Measurements from ENCODE around the gene NEUROD6.

NEUROD6 gene

GRCh38 chr7:31323101-31323500 lies 17.4 kb downstream of the NEUROD6 start:
- no peak for DNase-seq (ENCODE audit: low spot score)
- Histone ChIP-seq H3K79me1 (ENCODE audit: low read depth, low read length) (no peaks in the 10 kb centered on the region), H3K9me3 (replicated peaks in 1 of 2; ENCODE audit: control insufficient read depth in 2 of 2, insufficient read depth in 1 of 2, low read depth in 1 of 2, low read length in 2 of 2) (no peaks in the 10 kb centered on the region), H4K91ac (ENCODE audit: low read depth, low read length, poor library complexity) (no peak overlapping the region), H2BK12ac (ENCODE audit: low read length) (no peak overlapping the region), H3K4ac (ENCODE audit: low read length) (no peak overlapping the region), H2BK15ac (ENCODE audit: low read length) (no peak overlapping the region), H3K27ac (replicated peaks; ENCODE audit: low read length) (no peak overlapping the region), H3K18ac (ENCODE audit: low read length) (no peak overlapping the region), H3K4me1 (ENCODE audit: control insufficient read depth in 2 of 2, insufficient read depth in 1 of 2, low read depth in 1 of 2, low read length in 2 of 2) (peaks cover 0 to 6% of the 10 kb centered on the region in 2 donors), H2AK5ac (ENCODE audit: low read depth, low read length) (no peak overlapping the region), H3K4me2 (ENCODE audit: insufficient read depth, low read length, poor library complexity, severe bottlenecking) (no peak overlapping the region), H3K36me3 (replicated peaks in 1 of 2; ENCODE audit: control insufficient read depth in 2 of 2, insufficient read depth in 2 of 2, low read length in 2 of 2) (no peaks in the 10 kb centered on the region), H2BK120ac (ENCODE audit: low read depth, low read length) (no peak overlapping the region), H2AFZ (ENCODE audit: low read length) (no peak overlapping the region), H4K8ac (ENCODE audit: low read depth, low read length) (no peak overlapping the region), H3K9ac (ENCODE audit: low read depth, low read length, poor library complexity) (no peak overlapping the region), H3K14ac (ENCODE audit: low read length) (no peak overlapping the region), H3K4me3 (ENCODE audit: low read length in 2 of 2) (no peak overlapping the region), H3K23ac (ENCODE audit: low read depth, low read length, poor library complexity) (no peak overlapping the region), H2BK5ac (ENCODE audit: low read length) (no peak overlapping the region), H3K27me3 (ENCODE audit: control insufficient read depth in 3 of 3, insufficient read depth in 3 of 3, low read depth in 1 of 3, low read length in 3 of 3) (no peaks in the 10 kb centered on the region)
- WGBS, 2 donors (ENCODE audit: extremely low coverage in 2 of 2, insufficient read length in 2 of 2, insufficient replicate concordance in 1 of 2): no CpG with 5 or more reads among the region's 1 CpG

- no peak overlapping the region for H2BK5ac ChIP-seq (ENCODE audit: low read length)
- DNase-seq (ENCODE audit: low spot score): no peak
- H4K8ac ChIP-seq (ENCODE audit: low read depth, low read length): no peak overlapping the region
- no peak overlapping the region for H2BK15ac ChIP-seq (ENCODE audit: low read length)
- H3K23ac ChIP-seq (ENCODE audit: low read depth, low read length, poor library complexity): no peak overlapping the region
- H3K14ac ChIP-seq (ENCODE audit: low read length): no peak overlapping the region
- no peaks in the 10 kb centered on the region for H3K4me1 ChIP-seq (ENCODE audit: control insufficient read depth in 2 of 2, insufficient read depth in 1 of 2, low read depth in 1 of 2, low read length in 2 of 2)
- no peak overlapping the region for H2AK5ac ChIP-seq (ENCODE audit: low read depth, low read length)
- H3K36me3 ChIP-seq (replicated peaks in 1 of 2; ENCODE audit: control insufficient read depth in 2 of 2, insufficient read depth in 2 of 2, low read length in 2 of 2): no peaks in the 10 kb centered on the region
- H2AFZ ChIP-seq (ENCODE audit: low read length): no peak overlapping the region
- H3K4ac ChIP-seq (ENCODE audit: low read length): no peak overlapping the region
- H3K9me3 ChIP-seq (replicated peaks in 1 of 2; ENCODE audit: control insufficient read depth in 2 of 2, insufficient read depth in 1 of 2, low read depth in 1 of 2, low read length in 2 of 2): no peaks in the 10 kb centered on the region
- no peak overlapping the region for H3K18ac ChIP-seq (ENCODE audit: low read length)
- no peak overlapping the region for H4K91ac ChIP-seq (ENCODE audit: low read depth, low read length, poor library complexity)
- H2BK120ac ChIP-seq (ENCODE audit: low read depth, low read length): no peak overlapping the region
- no peak overlapping the region for H3K4me3 ChIP-seq (ENCODE audit: low read length in 2 of 2)
- H3K4me2 ChIP-seq (ENCODE audit: insufficient read depth, low read length, poor library complexity, severe bottlenecking): no peak overlapping the region
- no peak overlapping the region for H2BK12ac ChIP-seq (ENCODE audit: low read length)
- no peaks in the 10 kb centered on the region for H3K79me1 ChIP-seq (ENCODE audit: low read depth, low read length)
- H3K27me3 ChIP-seq (ENCODE audit: control insufficient read depth in 3 of 3, insufficient read depth in 3 of 3, low read depth in 1 of 3, low read length in 3 of 3): no peaks in the 10 kb centered on the region
- H3K27ac ChIP-seq (replicated peaks; ENCODE audit: low read length): no peak overlapping the region
- H3K9ac ChIP-seq (ENCODE audit: low read depth, low read length, poor library complexity): no peak overlapping the region
These were observed 19.9 kb downstream of the NEUROD6 start for GRCh38 chr7:31320675-31321074.

GRCh38 chr7:31318313-31318712 lies 22.2 kb downstream of the NEUROD6 start:
- H4K8ac ChIP-seq (ENCODE audit: low read depth, low read length): no peak overlapping the region

GRCh38 chr7:31316876-31317275 lies 23.6 kb downstream of the NEUROD6 start:
- no peak overlapping the region for H3K4me3 ChIP-seq (ENCODE audit: low read length in 2 of 2)

More at GRCh38 chr7:31318313-31318712, 22.2 kb downstream of the NEUROD6 start:
- no peak overlapping the region for H2BK15ac ChIP-seq (ENCODE audit: low read length)
- no peaks in the 10 kb centered on the region for H3K36me3 ChIP-seq (replicated peaks in 1 of 2; ENCODE audit: control insufficient read depth in 2 of 2, insufficient read depth in 2 of 2, low read length in 2 of 2)
- no peak overlapping the region for H2BK5ac ChIP-seq (ENCODE audit: low read length)
- no peak overlapping the region for H2BK12ac ChIP-seq (ENCODE audit: low read length)
- H3K4me1 ChIP-seq (ENCODE audit: control insufficient read depth in 2 of 2, insufficient read depth in 1 of 2, low read depth in 1 of 2, low read length in 2 of 2): no peaks in the 10 kb centered on the region
- H3K4ac ChIP-seq (ENCODE audit: low read length): no peak overlapping the region
- no CpG with 5 or more reads among the region's 5 CpGs for WGBS, 2 donors (ENCODE audit: extremely low coverage in 2 of 2, insufficient read length in 2 of 2, insufficient replicate concordance in 1 of 2)
- H3K9ac ChIP-seq (ENCODE audit: low read depth, low read length, poor library complexity): no peak overlapping the region
- no peak overlapping the region for H2AK5ac ChIP-seq (ENCODE audit: low read depth, low read length)
- H2BK120ac ChIP-seq (ENCODE audit: low read depth, low read length): no peak overlapping the region
- H3K79me1 ChIP-seq (ENCODE audit: low read depth, low read length): no peaks in the 10 kb centered on the region
- H3K9me3 ChIP-seq (replicated peaks in 1 of 2; ENCODE audit: control insufficient read depth in 2 of 2, insufficient read depth in 1 of 2, low read depth in 1 of 2, low read length in 2 of 2): no peaks in the 10 kb centered on the region
- no peaks in the 10 kb centered on the region for H3K27me3 ChIP-seq (ENCODE audit: control insufficient read depth in 3 of 3, insufficient read depth in 3 of 3, low read depth in 1 of 3, low read length in 3 of 3)
- no peak overlapping the region for H3K14ac ChIP-seq (ENCODE audit: low read length)
- no peak overlapping the region for H3K4me3 ChIP-seq (ENCODE audit: low read length in 2 of 2)
- no peak overlapping the region for H3K18ac ChIP-seq (ENCODE audit: low read length)
- H4K91ac ChIP-seq (ENCODE audit: low read depth, low read length, poor library complexity): no peak overlapping the region
- H2AFZ ChIP-seq (ENCODE audit: low read length): no peak overlapping the region
- H3K4me2 ChIP-seq (ENCODE audit: insufficient read depth, low read length, poor library complexity, severe bottlenecking): no peak overlapping the region
- DNase-seq (ENCODE audit: low spot score): no peak
- no peak overlapping the region for H3K23ac ChIP-seq (ENCODE audit: low read depth, low read length, poor library complexity)
- H3K27ac ChIP-seq (replicated peaks; ENCODE audit: low read length): no peak overlapping the region

More at GRCh38 chr7:31316876-31317275, 23.6 kb downstream of the NEUROD6 start:
- H3K27me3 ChIP-seq (ENCODE audit: control insufficient read depth in 3 of 3, insufficient read depth in 3 of 3, low read depth in 1 of 3, low read length in 3 of 3): no peaks in the 10 kb centered on the region
- H2AK5ac ChIP-seq (ENCODE audit: low read depth, low read length): no peak overlapping the region
- no peak overlapping the region for H3K4ac ChIP-seq (ENCODE audit: low read length)
- H2BK120ac ChIP-seq (ENCODE audit: low read depth, low read length): no peak overlapping the region
- no peak overlapping the region for H3K18ac ChIP-seq (ENCODE audit: low read length)
- no peak overlapping the region for H2BK5ac ChIP-seq (ENCODE audit: low read length)
- H4K8ac ChIP-seq (ENCODE audit: low read depth, low read length): no peak overlapping the region
- H3K4me1 ChIP-seq (ENCODE audit: control insufficient read depth in 2 of 2, insufficient read depth in 1 of 2, low read depth in 1 of 2, low read length in 2 of 2): no peaks in the 10 kb centered on the region
- no peaks in the 10 kb centered on the region for H3K36me3 ChIP-seq (replicated peaks in 1 of 2; ENCODE audit: control insufficient read depth in 2 of 2, insufficient read depth in 2 of 2, low read length in 2 of 2)
- WGBS, 2 donors (ENCODE audit: extremely low coverage in 2 of 2, insufficient read length in 2 of 2, insufficient replicate concordance in 1 of 2): no CpG with 5 or more reads among the region's 2 CpGs
- no peak overlapping the region for H3K23ac ChIP-seq (ENCODE audit: low read depth, low read length, poor library complexity)
- H2BK12ac ChIP-seq (ENCODE audit: low read length): no peak overlapping the region
- no peak overlapping the region for H3K9ac ChIP-seq (ENCODE audit: low read depth, low read length, poor library complexity)
- DNase-seq (ENCODE audit: low spot score): no peak
- no peak overlapping the region for H3K14ac ChIP-seq (ENCODE audit: low read length)
- H3K27ac ChIP-seq (replicated peaks; ENCODE audit: low read length): no peak overlapping the region
- no peak overlapping the region for H4K91ac ChIP-seq (ENCODE audit: low read depth, low read length, poor library complexity)
- H2AFZ ChIP-seq (ENCODE audit: low read length): no peak overlapping the region
- no peaks in the 10 kb centered on the region for H3K9me3 ChIP-seq (replicated peaks in 1 of 2; ENCODE audit: control insufficient read depth in 2 of 2, insufficient read depth in 1 of 2, low read depth in 1 of 2, low read length in 2 of 2)
- no peak overlapping the region for H2BK15ac ChIP-seq (ENCODE audit: low read length)
- no peak overlapping the region for H3K4me2 ChIP-seq (ENCODE audit: insufficient read depth, low read length, poor library complexity, severe bottlenecking)
- no peaks in the 10 kb centered on the region for H3K79me1 ChIP-seq (ENCODE audit: low read depth, low read length)
